NCI-H1417 (cell line): ENCODE results near the gene MRPS10.
"Not testable (repeated sequence)": the region's sequence is repeated elsewhere in the genome, so short reads cannot be mapped to it uniquely, and the experiment has no call there.

Experiments
- DNase-seq, 3 experiments: peaks; one replicate each; lab custom pipeline; 2025; lab: John Stamatoyannopoulos, UW

MRPS10 gene

DNA sequence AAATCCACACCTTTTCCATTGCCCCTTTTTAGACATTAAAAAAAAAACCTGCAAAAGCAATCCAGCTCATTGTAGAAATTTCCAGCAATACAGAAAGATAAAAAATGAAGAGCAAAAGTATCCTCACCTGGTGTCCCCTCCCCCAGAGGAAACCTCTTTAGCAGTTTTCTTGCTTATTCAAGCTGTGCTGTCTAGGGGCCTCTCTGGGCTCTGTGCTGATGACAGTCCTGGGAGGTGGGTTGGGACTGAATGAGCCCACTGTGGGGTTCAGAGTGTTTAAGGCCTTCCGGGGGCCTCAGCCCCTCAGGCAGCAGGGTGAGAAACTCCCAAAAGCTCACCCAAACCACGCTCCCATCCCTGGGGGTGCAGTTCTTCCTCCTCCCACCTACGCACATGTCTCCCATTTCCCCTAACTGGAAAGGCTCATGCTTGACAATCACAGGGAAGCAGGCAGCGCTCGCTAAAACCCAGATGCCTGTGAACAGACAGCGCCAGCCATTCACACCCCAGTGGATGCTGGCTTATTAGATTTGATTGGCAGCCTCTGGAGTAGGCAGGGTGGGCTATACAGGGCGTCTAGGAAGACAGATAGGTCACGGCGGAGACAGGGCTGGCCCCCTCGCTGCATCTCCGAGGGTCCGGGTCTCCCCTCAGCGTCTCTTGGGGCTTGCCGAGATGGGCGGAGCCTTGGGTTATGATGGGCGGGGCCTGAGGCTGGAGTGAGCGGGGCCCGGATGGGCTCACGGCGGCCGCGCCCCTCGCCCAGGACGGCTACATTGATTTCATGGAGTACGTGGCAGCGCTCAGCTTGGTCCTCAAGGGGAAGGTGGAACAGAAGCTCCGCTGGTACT is 39.9 kb downstream of the MRPS10 start:
- DNase-seq = no peak

DNA sequence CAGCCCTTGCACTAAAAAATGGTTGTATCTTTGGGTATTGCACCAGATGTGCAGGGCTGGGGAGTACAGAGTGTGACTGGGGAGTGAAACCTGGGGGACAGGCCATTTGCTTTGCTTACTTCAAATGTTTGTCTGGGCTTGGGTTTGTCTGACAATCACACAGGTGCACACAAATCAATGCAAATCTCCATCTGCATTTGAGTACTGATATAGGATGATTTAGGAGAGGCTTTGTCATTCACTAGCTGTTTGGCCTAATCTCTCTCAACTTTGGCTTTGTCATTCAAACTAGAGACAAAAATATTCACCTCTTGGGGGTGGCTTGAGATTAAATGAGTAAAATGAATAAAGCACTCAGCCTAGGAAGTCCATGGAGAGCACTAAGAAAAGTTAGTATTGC is 40.7 kb downstream of the MRPS10 start:
- DNase-seq = no peak

DNA sequence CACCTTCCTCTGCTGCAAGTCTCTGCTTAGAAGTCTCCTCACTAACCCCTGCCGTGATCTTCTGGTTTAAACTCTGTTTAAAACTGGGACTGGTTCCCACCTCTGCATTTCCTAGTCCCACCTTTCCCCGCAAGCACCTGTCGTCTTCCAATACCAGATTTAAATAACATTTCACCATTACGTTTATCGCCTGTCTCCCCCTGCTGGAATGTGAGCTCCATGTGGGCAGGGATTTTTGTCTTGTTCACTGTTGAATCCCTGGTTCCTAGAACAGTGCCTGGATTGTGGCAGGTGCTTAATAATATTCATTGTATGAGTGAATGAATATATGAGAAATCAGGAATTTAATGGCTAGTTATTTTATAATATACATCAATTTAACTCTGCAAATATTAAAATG is 41.8 kb downstream of the MRPS10 start:
- DNase-seq = no peak

DNA sequence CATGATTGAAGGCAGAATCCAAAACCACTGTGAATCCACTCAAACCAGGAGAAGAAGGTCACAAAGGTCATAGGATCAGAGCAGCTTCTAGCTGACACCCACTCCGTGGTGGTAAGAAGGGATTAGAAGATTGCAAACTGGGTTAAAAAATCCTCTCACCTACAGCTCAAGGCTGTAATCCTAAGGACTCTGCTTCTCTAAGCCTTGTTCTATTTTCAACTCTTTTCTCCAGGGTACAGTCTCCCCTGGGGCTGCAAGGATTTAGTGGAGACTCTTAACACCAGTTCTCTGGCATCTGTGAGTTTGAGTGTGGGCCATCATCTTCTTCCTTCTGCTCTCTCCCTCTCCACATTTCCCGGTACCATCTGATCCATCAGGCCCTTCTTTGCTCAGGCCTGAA is 44.6 kb downstream of the MRPS10 start, which contains the start of gene GUCA1A:
Gene GUCA1A, plus strand, starts transcription at position 264 of the 400 bp plus-strand sequence. CDS start 250 bp downstream, outside the sequence.
- DNase-seq = no peak

DNA sequence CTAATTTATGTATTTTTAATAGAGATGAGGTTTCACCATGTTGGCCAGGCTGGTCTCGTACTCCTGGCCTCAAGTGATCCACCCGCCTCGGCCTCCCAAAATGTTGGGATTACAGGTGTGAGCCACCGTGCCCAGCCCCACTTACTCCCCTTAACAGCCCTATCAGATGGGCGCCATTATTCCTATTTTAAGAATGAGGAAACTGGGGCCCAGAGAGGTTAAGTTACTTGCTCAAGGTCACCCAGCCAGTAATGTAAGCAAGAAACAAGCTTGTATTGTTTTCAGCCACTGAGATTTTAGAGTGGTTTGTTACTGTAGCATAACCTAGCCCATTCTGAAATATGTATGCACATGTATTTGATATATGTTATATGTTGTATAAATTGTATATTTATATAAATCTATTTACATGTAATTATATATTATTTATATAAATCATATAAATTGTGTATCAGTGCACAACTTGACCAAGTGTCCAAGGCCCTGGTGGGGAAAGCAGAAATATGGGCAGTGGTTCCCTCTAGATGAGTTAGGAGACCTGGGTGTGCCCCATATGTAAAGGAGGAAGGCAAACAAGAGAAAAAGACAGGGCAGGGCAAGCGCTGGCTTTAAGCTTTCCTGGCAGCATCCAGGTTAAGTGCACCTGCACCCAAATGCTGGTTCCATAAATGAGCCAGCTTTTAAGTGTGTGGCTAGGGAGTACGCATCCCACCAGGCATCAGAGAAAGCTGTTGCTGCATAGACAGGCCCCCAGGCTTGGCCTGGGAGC is 45.7 kb downstream of the MRPS10 start:
- peak in 1 of 3 experiments; percentile 5 for DNase-seq

DNA sequence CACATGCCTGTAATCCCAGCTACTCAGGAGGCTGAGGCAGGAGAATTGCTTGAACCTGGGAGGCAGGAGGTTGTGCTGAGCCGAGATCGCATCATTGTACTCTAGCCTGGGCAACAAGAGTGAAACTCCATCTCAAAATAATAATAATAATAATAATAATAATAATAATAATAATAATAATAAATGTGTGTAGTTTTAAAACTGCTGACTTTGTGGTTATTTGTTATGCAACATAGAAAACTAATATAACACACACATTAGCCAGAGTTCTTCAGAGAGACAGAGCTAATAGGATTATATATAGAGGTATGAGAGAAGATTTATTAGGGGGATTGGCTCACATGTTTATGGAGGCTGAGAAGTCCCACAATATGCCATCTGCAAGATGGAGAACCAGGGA is 47.9 kb downstream of the MRPS10 start:
- DNase-seq = not testable (repeated sequence)

DNA sequence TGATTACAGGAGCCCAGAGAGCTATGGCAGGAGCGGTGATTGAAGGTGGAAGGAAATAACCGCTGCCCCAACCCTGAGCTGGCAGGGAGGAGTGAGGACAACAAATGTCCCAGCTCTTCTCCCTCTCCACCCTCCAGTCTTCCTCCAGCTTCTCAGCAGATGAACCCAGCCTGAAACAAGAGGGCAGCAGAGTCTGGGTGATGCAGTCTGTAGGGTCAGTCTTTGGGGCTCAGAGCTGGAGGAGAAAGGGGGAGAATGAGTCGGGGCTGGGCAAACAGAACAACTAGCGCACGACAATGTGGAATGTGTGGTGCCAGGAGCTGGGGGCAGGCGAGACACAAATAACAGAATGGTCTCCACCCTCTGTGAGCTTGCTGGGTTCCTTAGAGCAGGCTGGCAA is 49.0 kb downstream of the MRPS10 start:
- no peak for DNase-seq

DNA sequence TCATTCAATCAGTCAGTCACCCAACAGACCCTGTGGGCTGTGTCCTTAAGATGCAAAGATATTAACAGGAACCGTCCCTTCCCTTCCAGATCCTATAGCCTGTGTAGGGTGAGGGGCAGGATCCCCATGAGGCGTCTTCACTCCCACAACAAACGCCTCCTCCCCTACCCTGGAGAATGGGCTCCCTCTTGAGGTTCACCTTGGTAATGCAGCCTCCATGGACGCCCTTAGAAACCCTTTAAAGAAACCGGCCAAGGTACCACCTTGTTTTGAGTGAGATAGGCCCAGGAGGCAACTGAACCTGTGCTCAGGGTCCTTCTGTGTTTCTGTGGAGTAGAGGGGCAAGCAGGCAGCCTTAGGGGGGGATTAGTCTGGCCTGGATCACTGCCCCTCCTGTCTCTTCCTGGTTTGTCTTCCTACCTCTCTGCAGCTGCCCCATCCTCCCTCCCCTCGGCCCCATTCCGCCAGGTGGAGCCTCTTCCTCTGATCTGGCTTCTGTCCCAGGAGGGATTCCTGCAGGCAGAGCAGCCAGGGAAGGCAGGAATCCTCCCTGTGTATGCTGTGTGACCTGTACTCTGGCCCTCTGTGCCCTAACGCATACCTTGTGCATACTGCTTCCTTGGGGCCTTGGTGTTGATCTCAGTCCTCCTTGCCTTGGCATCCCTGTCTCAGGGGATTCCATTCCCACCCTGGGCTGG is 51.1 kb downstream of the MRPS10 start:
- peak; percentile 73 to 89 (median 79) for DNase-seq

DNA sequence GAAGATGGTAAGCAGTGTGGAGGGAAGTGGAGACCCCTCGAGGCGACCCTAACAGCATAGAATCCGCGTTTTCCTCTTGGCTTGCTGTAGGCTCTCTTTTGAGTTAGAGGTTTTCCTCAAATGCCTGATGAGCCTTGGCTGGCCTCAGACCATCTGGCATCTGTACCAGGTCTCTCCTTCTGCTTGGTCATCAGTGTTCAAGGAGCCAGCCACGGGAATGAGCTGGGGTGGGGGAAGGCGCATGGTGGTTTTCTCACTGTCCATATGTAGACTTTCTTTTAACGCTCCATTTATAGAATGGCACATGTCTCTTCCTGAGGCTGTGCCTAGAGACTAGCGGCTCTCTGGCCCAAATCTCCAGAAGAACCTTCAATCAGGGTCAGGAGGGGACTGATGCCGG is 52.6 kb downstream of the MRPS10 start:
- no peak for DNase-seq

DNA sequence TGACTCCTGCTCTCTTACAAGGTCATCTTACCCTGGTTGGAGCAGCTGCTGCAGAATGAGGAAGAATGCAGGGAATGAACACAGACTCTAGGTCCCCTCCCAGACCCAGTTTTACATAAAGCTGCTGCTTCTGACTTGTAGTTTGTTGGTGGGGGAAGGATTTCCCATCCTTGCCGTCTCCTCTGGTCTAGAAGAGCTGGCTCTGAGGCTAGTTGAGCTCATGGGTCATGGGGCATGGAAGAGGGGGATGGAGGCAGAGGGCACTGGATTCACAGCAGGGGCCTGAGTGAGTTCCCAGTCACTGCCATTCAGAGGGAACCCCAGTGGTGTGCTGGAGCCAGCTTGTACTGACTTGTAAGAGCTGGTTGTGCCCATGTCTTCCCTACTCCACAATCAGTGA is 53.7 kb downstream of the MRPS10 start:
- no peak for DNase-seq

DNA sequence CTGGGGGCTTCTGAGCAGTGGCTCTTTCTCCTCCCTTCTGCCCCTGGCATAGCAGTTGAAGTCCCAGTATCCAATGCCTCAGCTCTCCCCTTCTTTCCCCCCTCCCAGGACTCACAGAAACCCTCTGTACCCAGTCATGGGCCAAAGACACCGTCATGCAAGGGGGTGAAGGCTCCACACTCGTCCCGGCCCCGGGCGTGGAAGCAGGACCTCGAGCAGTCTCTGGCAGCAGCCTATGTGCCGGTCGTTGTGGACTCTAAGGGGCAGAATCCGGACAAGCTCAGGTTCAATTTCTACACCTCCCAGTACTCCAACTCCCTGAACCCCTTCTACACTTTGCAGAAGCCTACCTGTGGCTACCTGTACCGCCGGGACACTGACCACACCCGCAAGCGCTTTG is 54.8 kb downstream of the MRPS10 start:
- no peak for DNase-seq

DNA sequence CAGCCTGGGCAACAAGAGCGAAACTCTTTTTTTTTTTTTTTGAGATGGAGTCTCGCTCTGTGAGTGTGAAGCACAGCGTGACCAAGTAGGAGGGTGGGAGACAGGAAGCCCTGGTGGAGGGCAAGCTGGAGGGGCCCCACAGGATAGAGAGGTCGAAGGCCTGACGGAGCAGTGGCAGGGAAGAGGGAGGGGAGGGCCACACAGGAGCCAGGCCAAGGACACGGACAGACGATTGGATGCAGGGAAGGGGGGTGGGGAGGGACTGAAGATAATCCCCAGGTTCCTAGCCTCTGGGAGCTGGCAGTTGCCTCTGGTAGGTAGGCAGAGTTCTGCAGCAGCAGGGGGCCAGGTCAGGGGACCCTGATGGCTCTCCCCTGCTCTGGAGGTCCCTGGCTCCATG is 55.3 kb downstream of the MRPS10 start:
- DNase-seq = no peak

DNA sequence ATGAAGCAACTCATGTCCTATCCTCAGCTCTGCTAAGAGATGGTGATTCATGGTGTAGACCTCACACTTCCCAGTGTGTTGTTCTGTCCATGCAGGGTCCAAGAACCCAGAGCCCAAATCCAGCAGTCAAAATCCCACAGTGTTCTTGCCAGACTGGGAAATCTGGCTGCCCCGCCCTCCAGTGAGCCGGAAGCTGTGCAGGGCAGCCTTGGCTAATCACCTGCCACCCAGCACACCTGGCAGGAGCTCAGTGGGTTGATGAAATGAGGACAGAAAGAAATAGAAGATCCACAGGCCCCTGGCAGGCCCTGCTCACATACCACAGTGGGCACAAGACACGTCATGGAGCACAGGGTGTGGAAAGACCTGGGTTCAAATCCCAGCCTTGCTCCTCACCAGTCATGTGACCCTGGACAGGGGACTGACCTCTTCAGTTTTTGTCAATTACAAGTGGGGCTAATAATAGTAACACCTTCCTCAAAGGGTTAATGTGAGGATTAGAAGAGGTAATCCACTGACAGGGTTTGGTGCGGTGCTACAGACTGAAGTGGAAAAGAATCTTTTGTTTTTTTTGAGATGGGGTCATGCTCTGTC is 58.1 kb downstream of the MRPS10 start:
- no peak for DNase-seq

DNA sequence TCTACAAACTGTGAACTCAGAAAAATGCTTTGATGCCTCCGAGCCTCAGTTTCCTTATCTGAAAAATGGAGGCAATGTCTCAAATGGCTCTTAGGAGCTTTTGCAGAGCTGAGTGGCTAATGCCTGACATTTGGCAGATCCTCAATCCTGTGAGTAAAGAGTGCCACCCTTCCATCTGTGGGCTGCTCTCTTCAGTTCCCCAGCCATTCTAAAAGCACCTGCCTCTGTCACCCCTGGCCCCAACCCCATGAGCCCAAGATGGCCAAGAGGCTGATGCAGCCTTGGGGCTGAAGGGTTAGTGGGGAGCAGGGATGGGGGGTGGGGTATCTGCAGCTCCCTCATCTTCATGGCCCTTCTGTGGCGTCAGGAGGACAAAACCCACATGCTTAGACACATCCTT is 59.0 kb downstream of the MRPS10 start:
- no peak for DNase-seq

DNA sequence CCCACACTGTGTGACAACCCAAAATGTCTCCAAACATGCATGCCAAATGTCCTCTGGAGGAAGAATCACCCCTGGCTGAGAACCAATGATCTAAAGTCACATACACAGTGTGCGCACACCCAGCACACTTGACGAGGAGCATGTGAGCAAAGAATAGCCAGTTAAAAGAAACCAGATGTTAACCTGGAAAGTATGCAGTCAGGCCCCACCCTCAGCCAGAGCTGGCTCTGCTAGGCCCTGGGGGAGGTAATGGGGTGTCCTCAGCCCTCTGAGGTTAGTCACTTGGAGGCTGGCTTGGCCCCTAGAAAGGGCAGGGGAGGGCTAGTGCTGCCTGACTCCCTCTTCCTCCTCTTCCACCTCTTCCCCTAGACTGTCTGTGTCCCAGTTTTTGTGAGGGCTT is 59.6 kb downstream of the MRPS10 start:
- no peak for DNase-seq
